Measurements from ENCODE around the gene DHDH.
"Not testable (repeated sequence)": the region's sequence is repeated elsewhere in the genome, so short reads cannot be mapped to it uniquely, and the experiment has no call there.

DHDH gene

DNA sequence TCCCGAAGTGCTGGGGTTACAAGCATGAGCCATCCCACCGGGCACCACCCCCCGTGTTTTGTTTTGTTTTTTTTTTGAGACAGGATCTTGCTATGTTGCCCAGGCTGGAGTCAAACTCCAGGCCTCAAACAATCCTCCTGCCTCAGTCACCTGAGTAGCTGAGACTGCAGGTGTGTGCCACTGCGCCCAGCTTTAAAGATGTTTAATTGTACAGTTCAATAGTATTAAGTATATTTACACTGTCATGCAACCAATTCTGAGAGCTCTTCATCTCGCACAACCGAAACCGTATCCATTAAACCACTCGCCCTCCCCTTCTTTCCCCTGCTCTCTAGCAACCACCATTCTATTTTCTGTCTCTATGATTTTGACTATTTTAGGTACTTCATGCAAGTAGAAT lies 17.7 kb upstream of the DHDH start:
- Histone ChIP-seq H3K27ac (ENCODE audit: low read length) (no peak overlapping the region), H3K27me3 (ENCODE audit: control insufficient read depth, insufficient read depth, low read length) (no peaks in the 10 kb centered on the region), H3K9me3 (ENCODE audit: control insufficient read depth, insufficient read depth, low read length) (no peaks in the 10 kb centered on the region), H3K4me1 (ENCODE audit: control insufficient read depth, insufficient read depth, low read length) (no peaks in the 10 kb centered on the region), H3K36me3 (ENCODE audit: control insufficient read depth, insufficient read depth, low read length) (peaks cover 18% of the 10 kb centered on the region; the same call in 1 of the 2 replicates), H3K4me3 (ENCODE audit: low read length) (no peak overlapping the region)
- DNase-seq (ENCODE audit: low read depth, low spot score), result no peak
- WGBS (ENCODE audit: insufficient coverage, insufficient read length), result 100% methylated on average over 2 of the region's 8 CpGs

DNA sequence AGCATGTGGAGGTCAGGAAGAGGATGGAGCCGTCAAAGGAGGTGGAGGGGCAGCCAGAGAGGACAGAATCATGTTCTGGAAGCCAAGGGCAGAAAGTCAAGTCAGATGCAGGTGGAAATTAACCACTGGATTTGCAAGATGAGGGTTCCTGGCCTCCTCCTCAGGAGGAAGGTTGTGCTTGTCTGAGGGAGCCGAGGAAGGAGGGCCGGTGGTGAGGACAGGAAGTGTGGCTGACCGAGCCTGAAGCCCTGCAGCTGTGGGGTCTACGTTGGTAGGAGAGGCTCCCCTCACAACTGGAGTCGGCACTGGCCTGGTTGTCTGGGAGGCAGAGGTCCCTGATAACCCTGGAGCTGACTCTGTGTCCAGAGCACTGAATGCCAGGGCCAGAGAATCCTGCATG lies 15.4 kb upstream of the DHDH start:
- peaks cover 27% of the 10 kb centered on the region for H3K36me3 ChIP-seq (ENCODE audit: control insufficient read depth, insufficient read depth, low read length)
- no CpG with 5 or more reads among the region's 6 CpGs for WGBS (ENCODE audit: insufficient coverage, insufficient read length)

DNA sequence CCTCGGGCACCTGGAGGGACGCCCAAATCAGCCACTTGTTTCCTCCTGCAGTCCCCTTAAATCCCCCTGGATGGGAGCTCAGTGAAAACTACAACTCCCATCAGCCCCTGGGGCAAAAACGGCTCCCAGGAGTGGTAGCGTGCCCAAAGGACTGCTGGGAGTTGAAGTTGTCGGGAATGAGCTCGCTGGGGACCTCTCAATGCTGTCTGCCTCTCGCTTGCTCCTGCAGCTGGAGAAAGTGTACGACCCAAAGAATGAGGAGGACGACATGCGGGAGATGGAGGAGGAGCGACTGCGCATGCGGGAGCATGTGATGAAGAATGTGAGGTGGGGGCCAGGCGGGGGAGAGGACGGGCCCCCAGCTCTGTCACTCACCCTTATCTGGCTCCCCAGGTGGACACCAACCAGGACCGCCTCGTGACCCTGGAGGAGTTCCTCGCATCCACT lies 14.7 kb upstream of the DHDH start:
- H3K9me3 ChIP-seq (ENCODE audit: control insufficient read depth, insufficient read depth, low read length), result no peaks in the 10 kb centered on the region
- no CpG with 5 or more reads among the region's 18 CpGs for WGBS (ENCODE audit: insufficient coverage, insufficient read length)
- H3K36me3 ChIP-seq (ENCODE audit: control insufficient read depth, insufficient read depth, low read length), result peaks cover 24% of the 10 kb centered on the region
- DNase-seq (ENCODE audit: low read depth, low spot score), result no peak
- no peak overlapping the region for H3K27ac ChIP-seq (ENCODE audit: low read length)
- no peak overlapping the region for H3K4me3 ChIP-seq (ENCODE audit: low read length)
- no peaks in the 10 kb centered on the region for H3K4me1 ChIP-seq (ENCODE audit: control insufficient read depth, insufficient read depth, low read length)
- no peaks in the 10 kb centered on the region for H3K27me3 ChIP-seq (ENCODE audit: control insufficient read depth, insufficient read depth, low read length)

More for the DNA sequence above, 15.4 kb upstream of the DHDH start:
- DNase-seq (ENCODE audit: low read depth, low spot score), result no peak
- H3K27ac ChIP-seq (ENCODE audit: low read length), result no peak overlapping the region
- H3K4me1 ChIP-seq (ENCODE audit: control insufficient read depth, insufficient read depth, low read length), result no peaks in the 10 kb centered on the region
- no peaks in the 10 kb centered on the region for H3K27me3 ChIP-seq (ENCODE audit: control insufficient read depth, insufficient read depth, low read length)
- H3K9me3 ChIP-seq (ENCODE audit: control insufficient read depth, insufficient read depth, low read length), result no peaks in the 10 kb centered on the region
- no peak overlapping the region for H3K4me3 ChIP-seq (ENCODE audit: low read length)

GRCh38 chr19:48919271-48919670 lies 14.2 kb upstream of the DHDH start:
- H3K36me3 ChIP-seq (ENCODE audit: control insufficient read depth, insufficient read depth, low read length), result peaks cover 22% of the 10 kb centered on the region
- DNase-seq (ENCODE audit: low read depth, low spot score); H3K9me3 ChIP-seq (ENCODE audit: control insufficient read depth, insufficient read depth, low read length); H3K27ac ChIP-seq (ENCODE audit: low read length); H3K27me3 ChIP-seq (ENCODE audit: control insufficient read depth, insufficient read depth, low read length); H3K4me3 ChIP-seq (ENCODE audit: low read length); H3K4me1 ChIP-seq (ENCODE audit: control insufficient read depth, insufficient read depth, low read length): not testable (repeated sequence)
- WGBS (ENCODE audit: insufficient coverage, insufficient read length), result no CpG with 5 or more reads among the region's 8 CpGs

- Histone ChIP-seq H3K4me3 (ENCODE audit: low read length) (no peak overlapping the region), H3K27me3 (ENCODE audit: control insufficient read depth, insufficient read depth, low read length) (no peaks in the 10 kb centered on the region), H3K27ac (ENCODE audit: low read length) (no peak overlapping the region), H3K9me3 (ENCODE audit: control insufficient read depth, insufficient read depth, low read length) (no peaks in the 10 kb centered on the region), H3K4me1 (ENCODE audit: control insufficient read depth, insufficient read depth, low read length) (no peaks in the 10 kb centered on the region), H3K36me3 (ENCODE audit: control insufficient read depth, insufficient read depth, low read length) (peaks cover 20% of the 10 kb centered on the region)
- WGBS (ENCODE audit: insufficient coverage, insufficient read length), result no CpG with 5 or more reads among the region's 10 CpGs
- no peak for DNase-seq (ENCODE audit: low read depth, low spot score)
Measured at GRCh38 chr19:48920949-48921348, 12.6 kb upstream of the DHDH start.

GRCh38 chr19:48921721-48922500 lies 11.6 kb upstream of the DHDH start:
- DNase-seq (ENCODE audit: low read depth, low spot score), result no peak
- H3K4me3 ChIP-seq (ENCODE audit: low read length), result no peak overlapping the region
- no CpG with 5 or more reads among the region's 12 CpGs for WGBS (ENCODE audit: insufficient coverage, insufficient read length)
- no peaks in the 10 kb centered on the region for H3K27me3 ChIP-seq (ENCODE audit: control insufficient read depth, insufficient read depth, low read length)
- H3K27ac ChIP-seq (ENCODE audit: low read length), result no peak overlapping the region
- no peaks in the 10 kb centered on the region for H3K4me1 ChIP-seq (ENCODE audit: control insufficient read depth, insufficient read depth, low read length)
- H3K36me3 ChIP-seq (ENCODE audit: control insufficient read depth, insufficient read depth, low read length), result peaks cover 20% of the 10 kb centered on the region
- no peaks in the 10 kb centered on the region for H3K9me3 ChIP-seq (ENCODE audit: control insufficient read depth, insufficient read depth, low read length)

- Histone ChIP-seq H3K9me3 (ENCODE audit: control insufficient read depth, insufficient read depth, low read length) (no peaks in the 10 kb centered on the region), H3K36me3 (ENCODE audit: control insufficient read depth, insufficient read depth, low read length) (peaks cover 20% of the 10 kb centered on the region), H3K4me1 (ENCODE audit: control insufficient read depth, insufficient read depth, low read length) (no peaks in the 10 kb centered on the region), H3K27me3 (ENCODE audit: control insufficient read depth, insufficient read depth, low read length) (no peaks in the 10 kb centered on the region), H3K4me3 (ENCODE audit: low read length) (no peak overlapping the region), H3K27ac (ENCODE audit: low read length) (no peak overlapping the region)
- DNase-seq (ENCODE audit: low read depth, low spot score), result no peak
- WGBS (ENCODE audit: insufficient coverage, insufficient read length), result no CpG with 5 or more reads among the region's 18 CpGs
Measured at GRCh38 chr19:48922548-48923490, 10.7 kb upstream of the DHDH start.

- Histone ChIP-seq H3K36me3 (ENCODE audit: control insufficient read depth, insufficient read depth, low read length) (peaks cover 20% of the 10 kb centered on the region), H3K9me3 (ENCODE audit: control insufficient read depth, insufficient read depth, low read length) (no peaks in the 10 kb centered on the region), H3K4me1 (ENCODE audit: control insufficient read depth, insufficient read depth, low read length) (no peaks in the 10 kb centered on the region), H3K4me3 (ENCODE audit: low read length) (no peak overlapping the region), H3K27ac (ENCODE audit: low read length) (no peak overlapping the region), H3K27me3 (ENCODE audit: control insufficient read depth, insufficient read depth, low read length) (no peaks in the 10 kb centered on the region)
- WGBS (ENCODE audit: insufficient coverage, insufficient read length), result no CpG with 5 or more reads among the region's 11 CpGs
- DNase-seq (ENCODE audit: low read depth, low spot score), result no peak
Measured at GRCh38 chr19:48925240-48925843, 8.2 kb upstream of the DHDH start.

GRCh38 chr19:48925890-48926289 lies 7.6 kb upstream of the DHDH start:
- WGBS (ENCODE audit: insufficient coverage, insufficient read length), result no CpG with 5 or more reads among the region's 8 CpGs
- not testable (repeated sequence) for DNase-seq (ENCODE audit: low read depth, low spot score); H3K27ac ChIP-seq (ENCODE audit: low read length); H3K27me3 ChIP-seq (ENCODE audit: control insufficient read depth, insufficient read depth, low read length); H3K9me3 ChIP-seq (ENCODE audit: control insufficient read depth, insufficient read depth, low read length); H3K4me1 ChIP-seq (ENCODE audit: control insufficient read depth, insufficient read depth, low read length); H3K4me3 ChIP-seq (ENCODE audit: low read length)
- peaks cover 18% of the 10 kb centered on the region for H3K36me3 ChIP-seq (ENCODE audit: control insufficient read depth, insufficient read depth, low read length)

DNA sequence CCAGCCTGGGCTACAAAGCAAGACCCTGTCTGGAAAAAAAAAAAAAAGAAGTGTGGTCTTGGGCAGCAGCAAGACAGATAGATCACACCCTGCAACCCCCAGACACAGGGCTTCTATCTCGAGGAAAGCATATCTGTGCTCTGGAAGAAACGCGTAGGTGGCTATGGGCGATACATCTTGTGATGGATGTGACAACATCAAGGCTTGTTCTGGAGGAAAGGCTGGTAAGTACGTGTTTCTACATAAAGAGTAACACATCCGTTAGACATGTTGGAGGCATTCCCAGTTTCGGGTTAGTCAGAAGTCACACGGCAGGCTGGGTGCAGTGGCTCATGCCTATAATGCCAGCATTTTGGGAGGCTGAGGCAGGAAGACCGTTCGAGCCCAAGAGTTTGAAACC lies 6.6 kb upstream of the DHDH start:
- Histone ChIP-seq H3K4me1 (ENCODE audit: control insufficient read depth, insufficient read depth, low read length) (no peaks in the 10 kb centered on the region), H3K9me3 (ENCODE audit: control insufficient read depth, insufficient read depth, low read length) (no peaks in the 10 kb centered on the region), H3K27ac (ENCODE audit: low read length) (no peak overlapping the region), H3K27me3 (ENCODE audit: control insufficient read depth, insufficient read depth, low read length) (no peaks in the 10 kb centered on the region), H3K4me3 (ENCODE audit: low read length) (no peak overlapping the region), H3K36me3 (ENCODE audit: control insufficient read depth, insufficient read depth, low read length) (peaks cover 10% of the 10 kb centered on the region)
- WGBS (ENCODE audit: insufficient coverage, insufficient read length), result no CpG with 5 or more reads among the region's 10 CpGs
- no peak for DNase-seq (ENCODE audit: low read depth, low spot score)

Data from iPS DF 6.9 (cell line).